ENCODE results near the gene OTOGL. TPM values are rescaled to one million over a fixed set of nuclear protein-coding genes. Genes with fewer than 3 reads are reported as not detected.
"Not testable (repeated sequence)": the region's sequence is repeated elsewhere in the genome, so short reads cannot be mapped to it uniquely, and the experiment has no call there.

OTOGL gene
- total RNA-seq, 1 donor from 2014 or later, result 0.16 TPM

DNA sequence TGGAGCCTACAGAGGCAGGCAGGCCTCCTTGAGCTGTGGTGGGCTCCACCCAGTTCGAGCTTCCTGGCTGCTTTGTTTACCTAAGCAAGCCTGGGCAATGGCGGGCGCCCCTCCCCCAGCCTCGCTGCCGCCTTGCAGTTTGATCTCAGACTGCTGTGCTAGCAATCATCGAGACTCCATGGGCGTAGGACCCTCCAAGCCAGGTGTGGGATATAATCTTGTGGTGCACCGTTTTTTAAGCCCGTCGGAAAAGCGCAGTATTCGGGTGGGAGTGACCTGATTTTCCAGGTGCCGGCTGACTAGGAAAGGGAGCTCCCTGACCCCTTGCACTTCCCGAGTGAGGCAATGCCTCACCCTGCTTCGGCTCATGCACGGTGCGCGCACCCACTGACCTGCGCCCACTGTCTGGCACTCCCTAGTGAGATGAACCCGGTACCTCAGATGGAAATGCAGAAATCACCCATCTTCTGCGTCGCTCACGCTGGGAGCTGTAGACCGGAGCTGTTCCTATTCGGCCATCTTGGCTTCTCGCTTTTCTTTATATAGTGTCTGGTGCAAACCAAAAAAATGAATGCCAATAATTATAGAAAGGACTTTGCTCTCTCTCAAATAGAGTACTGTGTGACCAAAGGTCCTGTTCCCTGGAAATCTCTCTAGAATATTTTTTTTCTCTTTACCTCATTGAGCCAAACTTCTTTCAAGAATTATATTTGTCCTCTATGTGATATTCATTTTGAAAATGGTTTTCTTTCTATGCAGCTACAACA lies 50.4 kb downstream of the OTOGL start:
- intact Hi-C loops (cut with micrococcal nuclease); H3K4me3 Mint-ChIP-seq (ENCODE audit: low read depth); H3K9me3 Mint-ChIP-seq; DNase-seq (ENCODE audit: low spot score); H3K36me3 Mint-ChIP-seq (ENCODE audit: low read depth); H3K27me3 Mint-ChIP-seq (ENCODE audit: low read depth); H3K27ac Mint-ChIP-seq; H3K4me1 Mint-ChIP-seq (ENCODE audit: low read depth): not testable (repeated sequence)

DNA sequence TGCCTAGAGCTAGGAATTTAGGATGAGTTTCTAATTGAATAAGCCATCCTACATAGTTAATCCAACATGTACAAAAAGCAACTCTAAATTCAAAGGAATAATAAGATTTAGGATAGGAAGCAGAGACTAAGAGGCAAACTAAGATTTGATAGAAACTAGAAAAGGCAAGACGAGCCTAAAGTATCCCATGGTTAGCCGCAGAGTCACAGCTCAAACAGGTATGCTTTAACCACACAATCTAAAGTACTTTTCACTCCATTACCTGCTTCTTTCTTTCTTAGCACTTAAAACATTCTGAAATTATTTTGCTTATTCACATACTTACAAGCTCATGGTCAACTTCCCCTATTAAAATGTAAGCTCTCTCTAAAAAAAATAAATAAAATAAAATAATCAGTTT lies 51.8 kb downstream of the OTOGL start:
- DNase-seq (ENCODE audit: low spot score), result no peak
- Mint-ChIP-seq H3K27ac (no peak overlapping the region), H3K9me3 (peaks cover 5% of the 10 kb centered on the region), H3K27me3 (ENCODE audit: low read depth) (peaks cover 3% of the 10 kb centered on the region), H3K4me1 (ENCODE audit: low read depth) (peaks cover 8% of the 10 kb centered on the region), H3K4me3 (ENCODE audit: low read depth) (no peak overlapping the region), H3K36me3 (ENCODE audit: low read depth) (no peaks in the 10 kb centered on the region)
- intact Hi-C loops (cut with micrococcal nuclease), result no loop called here

DNA sequence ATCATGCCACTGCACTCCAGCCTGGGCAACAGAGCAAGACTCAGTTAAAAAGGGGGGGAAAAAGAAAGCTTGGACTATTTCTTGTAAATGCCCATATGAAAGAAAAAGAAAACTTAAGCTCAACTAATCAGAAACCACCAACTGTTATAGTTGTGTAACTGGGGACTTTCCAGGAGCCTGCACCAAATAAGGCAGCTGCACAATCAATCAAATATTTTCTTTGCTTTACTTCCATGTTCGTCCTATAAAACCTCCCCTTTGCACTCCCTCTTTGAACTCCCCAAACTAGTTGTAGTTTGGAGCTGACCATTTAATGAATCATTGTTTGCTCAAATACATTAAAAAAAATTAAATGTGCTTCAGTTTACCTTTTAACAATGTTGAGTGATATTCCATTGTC lies 54.9 kb downstream of the OTOGL start:
- peaks cover 2% of the 10 kb centered on the region for H3K27me3 Mint-ChIP-seq (ENCODE audit: low read depth)

DNA sequence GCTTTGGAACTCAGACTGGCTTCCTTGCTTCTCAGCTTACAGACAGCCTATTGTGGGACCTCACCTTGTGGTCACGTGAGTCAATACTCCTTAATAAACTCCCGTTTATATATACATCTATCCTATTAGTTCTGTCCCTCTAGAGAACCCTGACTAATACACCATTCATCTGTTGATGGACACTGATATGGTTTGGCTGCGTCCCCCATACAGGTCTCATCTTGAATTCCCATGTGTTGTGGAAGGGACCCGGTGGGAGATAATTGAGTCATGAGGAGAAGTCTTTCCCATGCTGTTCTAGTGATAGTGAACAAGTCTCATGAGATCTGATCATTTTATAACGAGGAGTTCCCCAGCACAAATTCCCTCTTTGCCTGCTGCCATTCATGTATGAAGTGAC lies 57.0 kb downstream of the OTOGL start:
- DNase-seq (ENCODE audit: low spot score), result no peak
- H3K9me3 Mint-ChIP-seq, result peaks cover 12% of the 10 kb centered on the region
- peaks cover 20% of the 10 kb centered on the region for H3K4me1 Mint-ChIP-seq (ENCODE audit: low read depth)
- no peak overlapping the region for H3K27ac Mint-ChIP-seq
- no peak overlapping the region for H3K4me3 Mint-ChIP-seq (ENCODE audit: low read depth)
- intact Hi-C loops (cut with micrococcal nuclease), result no loop called here
- H3K27me3 Mint-ChIP-seq (ENCODE audit: low read depth), result peaks cover 7% of the 10 kb centered on the region
- H3K36me3 Mint-ChIP-seq (ENCODE audit: low read depth), result no peaks in the 10 kb centered on the region

More for the DNA sequence above, 54.9 kb downstream of the OTOGL start:
- H3K27ac Mint-ChIP-seq, result no peak overlapping the region
- peaks cover 12% of the 10 kb centered on the region for H3K9me3 Mint-ChIP-seq
- DNase-seq (ENCODE audit: low spot score), result no peak
- intact Hi-C loops (cut with micrococcal nuclease), result no loop called here
- H3K4me1 Mint-ChIP-seq (ENCODE audit: low read depth), result peaks cover 20% of the 10 kb centered on the region
- no peak overlapping the region for H3K4me3 Mint-ChIP-seq (ENCODE audit: low read depth)
- H3K36me3 Mint-ChIP-seq (ENCODE audit: low read depth), result no peaks in the 10 kb centered on the region

DNA sequence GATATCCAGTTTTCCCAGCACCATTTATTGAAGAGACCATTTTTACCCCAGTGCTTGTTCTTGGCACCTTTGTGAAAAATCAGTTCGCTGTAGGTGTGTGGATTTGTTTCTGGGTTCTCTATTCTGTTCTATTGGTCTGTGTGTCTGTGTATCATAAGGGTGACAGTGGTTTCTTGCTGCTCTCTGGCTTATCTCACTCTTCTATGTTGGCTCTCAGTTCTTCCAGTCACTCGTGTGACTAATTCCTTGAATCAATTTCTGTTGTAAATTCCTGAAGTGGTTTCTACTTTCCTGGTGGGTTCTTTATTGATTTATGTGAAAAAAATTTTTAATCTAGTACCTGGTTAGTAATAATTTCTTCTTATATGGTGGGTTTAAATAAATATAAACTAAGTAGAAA lies 58.3 kb downstream of the OTOGL start:
- no peaks in the 10 kb centered on the region for H3K36me3 Mint-ChIP-seq (ENCODE audit: low read depth)
- peaks cover 20% of the 10 kb centered on the region for H3K4me1 Mint-ChIP-seq (ENCODE audit: low read depth)
- H3K27me3 Mint-ChIP-seq (ENCODE audit: low read depth), result peaks cover 11% of the 10 kb centered on the region
- H3K4me3 Mint-ChIP-seq (ENCODE audit: low read depth), result no peak overlapping the region
- no peak for DNase-seq (ENCODE audit: low spot score)
- intact Hi-C loops (cut with micrococcal nuclease), result loop anchor here (1.0 kb wide), 1 partner anchor 12 kb away; no protein-coding TSS in a partner anchor
- peaks cover 12% of the 10 kb centered on the region for H3K9me3 Mint-ChIP-seq
- no peak overlapping the region for H3K27ac Mint-ChIP-seq

DNA sequence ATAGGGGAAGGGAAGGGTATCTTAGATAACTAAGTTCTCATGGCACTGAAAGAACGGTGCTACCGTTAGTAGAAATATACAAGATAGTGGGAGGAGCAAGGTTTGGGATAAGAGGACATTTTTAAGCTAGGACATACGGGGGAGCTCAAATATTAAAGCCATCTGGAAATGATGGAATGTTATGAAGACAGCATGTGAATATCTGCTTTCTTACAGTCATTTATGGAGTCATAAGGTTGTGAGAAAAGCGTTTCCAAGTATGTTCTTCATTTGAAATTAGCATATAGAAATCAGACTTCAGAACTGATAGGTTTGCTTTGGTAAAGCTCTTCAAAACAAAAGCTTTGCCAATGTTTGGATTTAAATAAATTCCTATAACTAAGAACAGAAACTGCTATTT lies 62.3 kb downstream of the OTOGL start:
- Mint-ChIP-seq H3K27ac (no peak overlapping the region), H3K36me3 (ENCODE audit: low read depth) (no peaks in the 10 kb centered on the region), H3K27me3 (ENCODE audit: low read depth) (peaks cover 18% of the 10 kb centered on the region), H3K4me1 (ENCODE audit: low read depth) (peaks cover 22% of the 10 kb centered on the region), H3K9me3 (peaks cover 8% of the 10 kb centered on the region), H3K4me3 (ENCODE audit: low read depth) (no peak overlapping the region)
- intact Hi-C loops (cut with micrococcal nuclease), result no loop called here
- DNase-seq (ENCODE audit: low spot score), result no peak

DNA sequence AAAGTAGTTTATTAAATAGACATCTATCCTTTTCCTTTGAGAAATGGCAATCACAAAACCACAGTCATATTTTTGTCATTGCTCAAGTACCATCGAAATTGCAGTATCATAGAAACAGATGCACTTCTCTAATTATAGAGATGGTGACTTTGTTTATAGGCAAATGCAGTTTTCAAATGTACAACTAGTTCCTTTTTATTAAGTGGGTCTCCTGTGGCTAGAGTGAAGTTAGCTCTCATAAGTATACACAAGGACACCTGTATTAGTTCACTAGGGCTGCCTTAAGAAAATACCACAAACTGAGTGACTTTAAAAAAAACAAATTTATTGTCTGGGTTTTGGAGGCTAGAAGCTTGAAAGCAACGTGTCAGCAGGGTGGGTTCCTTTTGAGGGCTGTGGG lies 62.8 kb downstream of the OTOGL start:
- H3K4me3 Mint-ChIP-seq (ENCODE audit: low read depth), result no peak overlapping the region
- no peaks in the 10 kb centered on the region for H3K36me3 Mint-ChIP-seq (ENCODE audit: low read depth)
- H3K9me3 Mint-ChIP-seq, result peaks cover 6% of the 10 kb centered on the region
- intact Hi-C loops (cut with micrococcal nuclease), result no loop called here
- DNase-seq (ENCODE audit: low spot score), result no peak
- peaks cover 21% of the 10 kb centered on the region for H3K4me1 Mint-ChIP-seq (ENCODE audit: low read depth)
- peaks cover 18% of the 10 kb centered on the region for H3K27me3 Mint-ChIP-seq (ENCODE audit: low read depth)
- H3K27ac Mint-ChIP-seq, result no peak overlapping the region

DNA sequence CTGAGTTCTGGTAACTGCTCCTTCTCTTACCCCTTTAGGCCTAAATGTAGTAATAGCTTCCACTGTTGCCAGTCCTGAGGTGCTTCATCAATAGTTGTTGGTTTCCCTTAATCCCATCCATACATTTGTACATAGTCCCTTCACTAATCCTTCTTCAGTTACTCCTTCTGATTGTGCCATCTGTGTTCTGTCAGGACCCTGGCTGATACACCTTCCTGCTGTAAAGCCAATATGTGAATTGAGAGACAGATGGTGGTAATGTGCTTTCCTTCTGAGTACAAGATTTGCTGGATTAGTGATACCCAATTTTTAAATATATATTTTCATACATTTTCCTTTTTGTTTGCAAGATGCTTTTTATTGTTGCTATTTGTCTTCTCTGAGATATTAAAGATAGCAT lies 66.4 kb downstream of the OTOGL start:
- intact Hi-C loops (cut with micrococcal nuclease), result no loop called here
- H3K27ac Mint-ChIP-seq, result no peak overlapping the region
- H3K4me3 Mint-ChIP-seq (ENCODE audit: low read depth), result no peak overlapping the region
- no peak for DNase-seq (ENCODE audit: low spot score)
- H3K36me3 Mint-ChIP-seq (ENCODE audit: low read depth), result no peaks in the 10 kb centered on the region
- H3K9me3 Mint-ChIP-seq, result no peaks in the 10 kb centered on the region
- H3K27me3 Mint-ChIP-seq (ENCODE audit: low read depth), result peaks cover 11% of the 10 kb centered on the region
- H3K4me1 Mint-ChIP-seq (ENCODE audit: low read depth), result peaks cover 36% of the 10 kb centered on the region

DNA sequence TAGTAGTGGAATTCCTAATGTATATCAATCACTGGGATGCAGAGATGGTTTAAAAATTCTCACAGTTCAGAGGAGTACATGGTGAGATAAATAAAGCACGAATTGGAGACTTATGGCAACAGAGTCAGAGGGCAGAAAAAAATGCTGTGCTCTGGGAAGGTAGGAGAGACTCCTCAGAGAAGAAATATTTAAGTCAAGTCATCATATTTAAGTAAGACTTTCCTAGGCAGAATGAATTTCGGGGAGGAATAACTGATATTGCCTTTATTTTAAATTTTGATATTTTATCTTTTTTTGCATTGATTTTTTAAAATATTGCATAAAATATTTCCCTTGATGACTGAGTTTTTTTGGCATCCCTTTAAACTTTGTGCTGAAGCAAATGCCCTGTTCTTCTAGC lies 67.4 kb downstream of the OTOGL start:
- intact Hi-C loops (cut with micrococcal nuclease), result no loop called here
- H3K27ac Mint-ChIP-seq, result no peak overlapping the region
- no peaks in the 10 kb centered on the region for H3K36me3 Mint-ChIP-seq (ENCODE audit: low read depth)
- no peak overlapping the region for H3K4me3 Mint-ChIP-seq (ENCODE audit: low read depth)
- DNase-seq (ENCODE audit: low spot score), result no peak
- peaks cover 42% of the 10 kb centered on the region for H3K4me1 Mint-ChIP-seq (ENCODE audit: low read depth)
- no peaks in the 10 kb centered on the region for H3K9me3 Mint-ChIP-seq
- peaks cover 8% of the 10 kb centered on the region for H3K27me3 Mint-ChIP-seq (ENCODE audit: low read depth)

DNA sequence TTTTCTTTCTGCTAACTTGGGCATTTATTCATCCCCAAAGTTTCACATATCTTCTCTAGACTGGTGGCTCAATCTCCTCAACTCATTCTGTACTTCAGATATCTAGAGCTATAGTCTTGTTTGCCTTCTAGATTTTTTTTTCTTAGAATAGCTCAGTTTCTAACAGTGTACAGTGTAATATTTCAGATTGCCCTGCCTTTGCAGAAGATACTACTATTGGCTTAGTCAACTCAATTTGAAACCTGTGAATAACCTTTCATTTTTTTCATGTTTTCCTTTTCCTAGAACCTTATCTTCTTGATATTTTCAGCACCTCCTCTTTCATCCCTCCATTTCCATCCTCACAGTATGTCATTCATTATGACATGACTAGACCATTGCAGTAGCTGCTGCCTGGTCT lies 69.6 kb downstream of the OTOGL start:
- Mint-ChIP-seq H3K36me3 (ENCODE audit: low read depth) (no peaks in the 10 kb centered on the region), H3K4me3 (ENCODE audit: low read depth) (no peak overlapping the region), H3K9me3 (no peaks in the 10 kb centered on the region), H3K27ac (peak overlapping the region; percentile 61), H3K27me3 (ENCODE audit: low read depth) (peaks cover 6% of the 10 kb centered on the region), H3K4me1 (ENCODE audit: low read depth) (peaks cover 46% of the 10 kb centered on the region)
- intact Hi-C loops (cut with micrococcal nuclease), result loop anchor here (1.0 to 2.0 kb wide), 5 partner anchors 10 to 124 kb away; no protein-coding TSS in a partner anchor
- DNase-seq (ENCODE audit: low spot score), result no peak

DNA sequence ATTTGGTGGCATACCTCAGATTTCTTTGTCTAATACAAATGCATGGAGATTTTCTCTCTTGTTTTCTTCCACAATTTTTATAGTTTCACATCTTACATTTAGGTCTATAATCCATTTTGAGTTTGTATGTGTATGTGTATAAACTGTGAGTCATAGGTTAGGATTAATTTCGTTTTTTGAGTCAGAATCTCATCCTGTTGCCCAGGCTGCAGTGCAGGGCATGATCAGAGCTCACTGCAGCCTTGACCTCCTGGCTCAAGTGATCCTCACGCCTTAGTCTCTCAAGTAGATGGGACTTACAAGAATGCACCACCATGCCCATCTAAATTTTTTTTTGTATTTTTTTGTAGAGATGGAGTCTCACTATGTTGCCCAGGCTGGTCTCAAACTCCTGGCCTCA lies 71.6 kb downstream of the OTOGL start:
- H3K4me3 Mint-ChIP-seq (ENCODE audit: low read depth), result no peak overlapping the region
- H3K27ac Mint-ChIP-seq, result peak overlapping the region; percentile 3
- no peak for DNase-seq (ENCODE audit: low spot score)
- intact Hi-C loops (cut with micrococcal nuclease), result no loop called here
- peaks cover 42% of the 10 kb centered on the region for H3K4me1 Mint-ChIP-seq (ENCODE audit: low read depth)
- H3K9me3 Mint-ChIP-seq, result no peaks in the 10 kb centered on the region
- H3K27me3 Mint-ChIP-seq (ENCODE audit: low read depth), result peaks cover 4% of the 10 kb centered on the region
- no peaks in the 10 kb centered on the region for H3K36me3 Mint-ChIP-seq (ENCODE audit: low read depth)

DNA sequence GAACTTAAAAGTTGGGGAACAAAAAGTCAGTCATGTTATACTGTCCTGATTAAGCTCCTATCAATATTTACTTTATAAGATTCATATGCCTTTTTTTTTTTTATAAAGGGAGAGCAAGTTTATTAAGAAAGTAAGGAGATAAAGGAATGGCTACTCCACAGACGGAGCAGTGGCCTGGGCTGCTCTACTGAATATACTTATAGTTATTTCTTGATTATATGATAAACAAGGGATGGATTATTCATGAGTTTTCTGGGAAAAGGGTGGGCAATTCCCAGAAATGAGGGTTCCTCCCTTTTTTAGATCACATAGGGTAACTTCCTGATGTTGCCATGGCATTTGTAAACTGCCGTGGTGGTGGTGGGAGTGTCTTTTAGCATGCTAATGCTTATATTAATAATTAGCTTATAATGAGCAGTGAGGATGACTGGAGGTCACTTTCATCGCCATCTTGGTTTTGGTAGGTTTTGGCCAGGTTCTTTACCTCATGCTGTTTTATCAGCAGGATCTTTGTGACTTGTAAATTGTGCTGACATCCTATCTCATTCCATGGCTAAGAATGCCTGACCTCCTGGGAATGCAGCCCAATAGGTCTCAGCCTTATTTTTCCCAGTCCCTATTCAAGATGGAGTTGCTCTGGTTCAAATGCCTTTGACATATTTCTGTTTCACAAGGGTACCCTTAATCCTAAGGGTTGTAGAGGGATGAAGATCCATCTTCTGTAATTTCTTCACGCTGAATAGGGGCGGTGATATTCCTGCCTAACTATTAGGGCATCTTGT lies 73.9 kb downstream of the OTOGL start:
- H3K4me3 Mint-ChIP-seq (ENCODE audit: low read depth), result no peak overlapping the region
- no peaks in the 10 kb centered on the region for H3K9me3 Mint-ChIP-seq
- peaks cover 4% of the 10 kb centered on the region for H3K27me3 Mint-ChIP-seq (ENCODE audit: low read depth)
- H3K36me3 Mint-ChIP-seq (ENCODE audit: low read depth), result no peaks in the 10 kb centered on the region
- H3K4me1 Mint-ChIP-seq (ENCODE audit: low read depth), result peaks cover 33% of the 10 kb centered on the region
- DNase-seq (ENCODE audit: low spot score), result no peak
- intact Hi-C loops (cut with micrococcal nuclease), result no loop called here
- no peak overlapping the region for H3K27ac Mint-ChIP-seq

DNA sequence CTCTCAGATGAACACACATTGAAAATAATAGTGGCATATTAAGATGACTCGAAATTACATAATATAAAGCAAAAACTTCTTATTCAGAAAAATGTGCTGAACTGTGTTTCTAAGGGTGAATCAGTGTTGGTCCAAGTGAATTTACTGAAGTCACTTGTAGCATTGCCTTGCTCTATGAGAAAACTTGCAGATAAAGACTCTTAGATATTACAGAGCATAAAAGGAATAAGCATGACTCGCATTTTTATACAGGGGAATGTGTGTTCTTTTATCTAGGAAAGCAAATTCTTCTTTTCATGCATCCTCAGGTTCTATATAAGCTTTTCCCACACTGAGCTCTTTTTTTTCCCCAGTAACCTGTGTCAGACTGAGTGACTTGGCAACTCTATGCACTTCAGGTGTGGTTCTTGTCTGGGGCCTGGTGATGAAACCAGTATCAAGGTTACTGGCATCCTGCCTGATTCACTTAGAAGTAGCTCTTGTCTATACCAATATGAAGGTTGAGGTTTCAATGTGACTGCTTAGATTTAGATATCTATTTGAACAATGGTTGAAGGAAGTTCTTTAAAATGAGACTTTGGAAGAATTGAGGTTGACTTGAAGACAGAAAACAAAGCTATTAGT lies 76.1 kb downstream of the OTOGL start:
- no peak for DNase-seq (ENCODE audit: low spot score)
- Mint-ChIP-seq H3K27me3 (ENCODE audit: low read depth) (peaks cover 4% of the 10 kb centered on the region), H3K9me3 (no peaks in the 10 kb centered on the region), H3K4me3 (ENCODE audit: low read depth) (no peak overlapping the region), H3K27ac (no peak overlapping the region), H3K36me3 (ENCODE audit: low read depth) (no peaks in the 10 kb centered on the region), H3K4me1 (ENCODE audit: low read depth) (peaks cover 31% of the 10 kb centered on the region)
- intact Hi-C loops (cut with micrococcal nuclease), result no loop called here

All from activated T-helper 2 cell treated with anti-CD3 and anti-CD28 coated beads, Interferon-gamma antibody, Interleukin-2, Interleukin-4, amounts not matched to agents 10 μg/mL and 5 μg/mL and 100 μg/mL, durations not matched to agents 14 hours and 24 hours and 36 hours (primary cell).